ENCODE data around the gene ADCYAP1. TPM values are rescaled to one million over a fixed set of nuclear protein-coding genes. Genes with fewer than 3 reads are reported as not detected.

Gene ADCYAP1
- polyA plus RNA-seq, 1 of the 3 experiments (the other 2 are of a cell fraction) = not detected

DNA sequence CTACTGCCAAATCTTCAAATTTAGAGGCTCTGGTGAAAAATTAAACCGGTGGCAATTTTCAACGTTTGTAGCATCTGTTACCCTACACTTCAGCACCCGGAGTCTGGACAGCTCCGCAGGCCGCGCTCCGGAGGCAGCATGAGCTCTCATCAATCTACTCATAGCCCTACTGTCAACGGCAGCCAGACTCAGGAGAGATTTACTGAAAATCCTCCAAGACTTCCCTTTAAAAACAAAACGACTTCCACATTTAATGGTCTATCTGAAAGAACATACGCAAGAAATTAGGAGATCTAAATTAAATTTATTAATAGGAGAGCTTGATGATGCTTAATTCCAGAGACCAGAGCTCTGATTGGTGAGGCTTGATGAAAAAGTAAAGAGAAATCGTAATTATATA is 970 bp upstream of the ADCYAP1 start:
- H3K36me3 ChIP-seq (replicated peaks in 1 of 2; ENCODE audit: control insufficient read depth in 1 of 2, insufficient read depth in 2 of 2, low read length in 1 of 2) = no peaks in the 10 kb centered on the region
- H3K79me2 ChIP-seq (ENCODE audit: insufficient read depth) = no peaks in the 10 kb centered on the region
- H2AFZ ChIP-seq (ENCODE audit: low read depth) = no peak overlapping the region
- CTCF ChIA-PET = interaction anchor here (0.8 to 1.4 kb wide), 2 partner anchors 9 to 1389 kb away, joined by 3 read pairs; no protein-coding TSS in a partner anchor
- no peak for TF ChIP-seq RFX5 (IDR thresholded peaks at IDR 0.05; ENCODE audit: low read length)
- TF ChIP-seq, protein P1, sequence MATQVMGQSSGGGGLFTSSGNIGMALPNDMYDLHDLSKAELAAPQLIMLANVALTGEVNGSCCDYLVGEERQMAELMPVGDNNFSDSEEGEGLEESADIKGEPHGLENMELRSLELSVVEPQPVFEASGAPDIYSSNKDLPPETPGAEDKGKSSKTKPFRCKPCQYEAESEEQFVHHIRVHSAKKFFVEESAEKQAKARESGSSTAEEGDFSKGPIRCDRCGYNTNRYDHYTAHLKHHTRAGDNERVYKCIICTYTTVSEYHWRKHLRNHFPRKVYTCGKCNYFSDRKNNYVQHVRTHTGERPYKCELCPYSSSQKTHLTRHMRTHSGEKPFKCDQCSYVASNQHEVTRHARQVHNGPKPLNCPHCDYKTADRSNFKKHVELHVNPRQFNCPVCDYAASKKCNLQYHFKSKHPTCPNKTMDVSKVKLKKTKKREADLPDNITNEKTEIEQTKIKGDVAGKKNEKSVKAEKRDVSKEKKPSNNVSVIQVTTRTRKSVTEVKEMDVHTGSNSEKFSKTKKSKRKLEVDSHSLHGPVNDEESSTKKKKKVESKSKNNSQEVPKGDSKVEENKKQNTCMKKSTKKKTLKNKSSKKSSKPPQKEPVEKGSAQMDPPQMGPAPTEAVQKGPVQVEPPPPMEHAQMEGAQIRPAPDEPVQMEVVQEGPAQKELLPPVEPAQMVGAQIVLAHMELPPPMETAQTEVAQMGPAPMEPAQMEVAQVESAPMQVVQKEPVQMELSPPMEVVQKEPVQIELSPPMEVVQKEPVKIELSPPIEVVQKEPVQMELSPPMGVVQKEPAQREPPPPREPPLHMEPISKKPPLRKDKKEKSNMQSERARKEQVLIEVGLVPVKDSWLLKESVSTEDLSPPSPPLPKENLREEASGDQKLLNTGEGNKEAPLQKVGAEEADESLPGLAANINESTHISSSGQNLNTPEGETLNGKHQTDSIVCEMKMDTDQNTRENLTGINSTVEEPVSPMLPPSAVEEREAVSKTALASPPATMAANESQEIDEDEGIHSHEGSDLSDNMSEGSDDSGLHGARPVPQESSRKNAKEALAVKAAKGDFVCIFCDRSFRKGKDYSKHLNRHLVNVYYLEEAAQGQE (IDR thresholded peaks at IDR 0.05; ENCODE audit: low read depth, low read length) = peak; percentile 98
- POLR2A ChIA-PET = no interaction called here
- H3F3A ChIP-seq (replicated peaks; ENCODE audit: insufficient read depth) = no peaks in the 10 kb centered on the region
- H3K27me3 ChIP-seq (ENCODE audit: insufficient read depth) = peaks cover 69% of the 10 kb centered on the region
- no peak overlapping the region for H3K4me2 ChIP-seq
- no peaks in the 10 kb centered on the region for H3K9me2 ChIP-seq
- H3K9me3 ChIP-seq = no peaks in the 10 kb centered on the region
- no peak overlapping the region for H3K27ac ChIP-seq (ENCODE audit: low read depth in 2 of 2, low read length in 1 of 2)
- no peak overlapping the region for H3K4me3 ChIP-seq (ENCODE audit: low read depth in 2 of 2, low read length in 1 of 2)
- H3K4me1 ChIP-seq (ENCODE audit: control insufficient read depth in 1 of 2, insufficient read depth in 2 of 2, low read depth in 1 of 2, low read length in 1 of 2) = no peaks in the 10 kb centered on the region
- H4K20me1 ChIP-seq (ENCODE audit: insufficient read depth) = no peaks in the 10 kb centered on the region
- no peak for DNase-seq
- 5% methylated on average over 11 of the region's 11 CpGs for WGBS (ENCODE audit: low lambda C conversion rate)
- H3K9ac ChIP-seq = no peak overlapping the region

DNA sequence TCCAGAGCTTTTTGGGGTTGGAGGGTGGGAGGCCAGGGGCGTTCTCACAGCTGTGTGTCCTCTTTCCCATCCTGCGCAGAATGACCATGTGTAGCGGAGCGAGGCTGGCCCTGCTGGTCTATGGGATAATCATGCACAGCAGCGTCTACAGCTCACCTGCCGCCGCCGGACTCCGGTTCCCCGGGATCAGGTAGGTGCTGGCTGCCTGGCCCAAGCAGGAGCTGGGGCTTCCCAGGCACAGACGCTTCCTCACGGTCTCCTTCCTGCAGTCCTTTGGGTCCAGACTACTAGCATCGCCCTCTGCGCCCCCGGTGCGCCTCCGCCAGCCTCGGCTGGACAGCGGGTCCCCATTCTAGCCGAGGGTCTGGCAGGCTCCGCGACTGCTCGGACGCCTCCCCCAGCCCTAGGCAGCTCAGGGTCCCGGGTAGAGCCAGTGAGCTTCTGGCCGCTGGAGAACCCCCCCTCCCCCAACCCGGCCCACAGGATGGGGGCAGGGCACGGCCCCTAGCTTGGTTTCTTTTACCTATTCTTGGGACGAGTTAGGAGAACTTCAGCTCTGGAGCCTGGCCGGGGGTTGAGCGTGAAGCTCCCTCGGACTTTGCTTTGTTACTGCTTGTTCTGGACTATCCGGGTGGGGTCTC is 756 bp downstream of the ADCYAP1 start:
- Histone ChIP-seq H2AFZ (ENCODE audit: low read depth) (no peak overlapping the region), H4K20me1 (ENCODE audit: insufficient read depth) (no peaks in the 10 kb centered on the region), H3K4me1 (ENCODE audit: control insufficient read depth in 1 of 2, insufficient read depth in 2 of 2, low read depth in 1 of 2, low read length in 1 of 2) (no peaks in the 10 kb centered on the region), H3K27me3 (ENCODE audit: insufficient read depth) (peaks cover 78% of the 10 kb centered on the region), H3K27ac (ENCODE audit: low read depth in 2 of 2, low read length in 1 of 2) (no peak overlapping the region), H3K9me3 (no peaks in the 10 kb centered on the region), H3K79me2 (ENCODE audit: insufficient read depth) (no peaks in the 10 kb centered on the region), H3K4me3 (ENCODE audit: low read depth in 2 of 2, low read length in 1 of 2) (no peak overlapping the region), H3K9ac (no peak overlapping the region), H3K36me3 (replicated peaks in 1 of 2; ENCODE audit: control insufficient read depth in 1 of 2, insufficient read depth in 2 of 2, low read length in 1 of 2) (no peaks in the 10 kb centered on the region), H3K9me2 (no peaks in the 10 kb centered on the region), H3F3A (replicated peaks; ENCODE audit: insufficient read depth) (no peaks in the 10 kb centered on the region), H3K4me2 (no peak overlapping the region)
- ChIA-PET CTCF (interaction anchor here (0.7 kb wide), 2 partner anchors 57 to 151 kb away, joined by 3 read pairs; no protein-coding TSS in a partner anchor), POLR2A (no interaction called here)
- 9% methylated on average over 8 of the region's 33 CpGs for WGBS (ENCODE audit: low lambda C conversion rate)
- DNase-seq = peak; percentile 38
- TF ChIP-seq ELF1 (IDR thresholded peaks at IDR 0.05) = no peak
- TF ChIP-seq, protein P2, sequence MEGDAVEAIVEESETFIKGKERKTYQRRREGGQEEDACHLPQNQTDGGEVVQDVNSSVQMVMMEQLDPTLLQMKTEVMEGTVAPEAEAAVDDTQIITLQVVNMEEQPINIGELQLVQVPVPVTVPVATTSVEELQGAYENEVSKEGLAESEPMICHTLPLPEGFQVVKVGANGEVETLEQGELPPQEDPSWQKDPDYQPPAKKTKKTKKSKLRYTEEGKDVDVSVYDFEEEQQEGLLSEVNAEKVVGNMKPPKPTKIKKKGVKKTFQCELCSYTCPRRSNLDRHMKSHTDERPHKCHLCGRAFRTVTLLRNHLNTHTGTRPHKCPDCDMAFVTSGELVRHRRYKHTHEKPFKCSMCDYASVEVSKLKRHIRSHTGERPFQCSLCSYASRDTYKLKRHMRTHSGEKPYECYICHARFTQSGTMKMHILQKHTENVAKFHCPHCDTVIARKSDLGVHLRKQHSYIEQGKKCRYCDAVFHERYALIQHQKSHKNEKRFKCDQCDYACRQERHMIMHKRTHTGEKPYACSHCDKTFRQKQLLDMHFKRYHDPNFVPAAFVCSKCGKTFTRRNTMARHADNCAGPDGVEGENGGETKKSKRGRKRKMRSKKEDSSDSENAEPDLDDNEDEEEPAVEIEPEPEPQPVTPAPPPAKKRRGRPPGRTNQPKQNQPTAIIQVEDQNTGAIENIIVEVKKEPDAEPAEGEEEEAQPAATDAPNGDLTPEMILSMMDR (IDR thresholded peaks at IDR 0.05) = no peak
- TF ChIP-seq EZH2phosphoT487 (IDR thresholded peaks at IDR 0.05; ENCODE audit: borderline replicate concordance, low read depth) = no peak
- TF ChIP-seq EP300 (IDR thresholded peaks at IDR 0.05; ENCODE audit: borderline replicate concordance in 1 of 2, low read depth in 1 of 2, low read length in 1 of 2) = no peak
- TF ChIP-seq, protein P3, sequence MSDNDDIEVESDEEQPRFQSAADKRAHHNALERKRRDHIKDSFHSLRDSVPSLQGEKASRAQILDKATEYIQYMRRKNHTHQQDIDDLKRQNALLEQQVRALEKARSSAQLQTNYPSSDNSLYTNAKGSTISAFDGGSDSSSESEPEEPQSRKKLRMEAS (IDR thresholded peaks at IDR 0.05; ENCODE audit: low read depth) = no peak
- no peak for TF ChIP-seq TAF1 (IDR thresholded peaks at IDR 0.05; ENCODE audit: borderline replicate concordance, low read depth, low read length)
- no peak for TF ChIP-seq POLR2AphosphoS5 (IDR thresholded peaks at IDR 0.05; ENCODE audit: low read depth, low read length)
- TF ChIP-seq SIN3A (IDR thresholded peaks at IDR 0.05; ENCODE audit: borderline replicate concordance, low read depth, low read length) = no peak
- no peak for TF ChIP-seq RAD21 (IDR thresholded peaks at IDR 0.05; ENCODE audit: low read length)
- TF ChIP-seq NRF1 (IDR thresholded peaks at IDR 0.05; ENCODE audit: low read depth, low read length) = no peak
- no peak for TF ChIP-seq RXRA (IDR thresholded peaks at IDR 0.05; ENCODE audit: borderline replicate concordance, low read depth)
- TF ChIP-seq FOXM1 (IDR thresholded peaks at IDR 0.05; ENCODE audit: low read depth) = no peak
- TF ChIP-seq, protein P4, sequence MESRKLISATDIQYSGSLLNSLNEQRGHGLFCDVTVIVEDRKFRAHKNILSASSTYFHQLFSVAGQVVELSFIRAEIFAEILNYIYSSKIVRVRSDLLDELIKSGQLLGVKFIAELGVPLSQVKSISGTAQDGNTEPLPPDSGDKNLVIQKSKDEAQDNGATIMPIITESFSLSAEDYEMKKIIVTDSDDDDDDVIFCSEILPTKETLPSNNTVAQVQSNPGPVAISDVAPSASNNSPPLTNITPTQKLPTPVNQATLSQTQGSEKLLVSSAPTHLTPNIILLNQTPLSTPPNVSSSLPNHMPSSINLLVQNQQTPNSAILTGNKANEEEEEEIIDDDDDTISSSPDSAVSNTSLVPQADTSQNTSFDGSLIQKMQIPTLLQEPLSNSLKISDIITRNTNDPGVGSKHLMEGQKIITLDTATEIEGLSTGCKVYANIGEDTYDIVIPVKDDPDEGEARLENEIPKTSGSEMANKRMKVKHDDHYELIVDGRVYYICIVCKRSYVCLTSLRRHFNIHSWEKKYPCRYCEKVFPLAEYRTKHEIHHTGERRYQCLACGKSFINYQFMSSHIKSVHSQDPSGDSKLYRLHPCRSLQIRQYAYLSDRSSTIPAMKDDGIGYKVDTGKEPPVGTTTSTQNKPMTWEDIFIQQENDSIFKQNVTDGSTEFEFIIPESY (IDR thresholded peaks at IDR 0.05; ENCODE audit: borderline replicate concordance, low read depth) = no peak
- TF ChIP-seq, protein P5, sequence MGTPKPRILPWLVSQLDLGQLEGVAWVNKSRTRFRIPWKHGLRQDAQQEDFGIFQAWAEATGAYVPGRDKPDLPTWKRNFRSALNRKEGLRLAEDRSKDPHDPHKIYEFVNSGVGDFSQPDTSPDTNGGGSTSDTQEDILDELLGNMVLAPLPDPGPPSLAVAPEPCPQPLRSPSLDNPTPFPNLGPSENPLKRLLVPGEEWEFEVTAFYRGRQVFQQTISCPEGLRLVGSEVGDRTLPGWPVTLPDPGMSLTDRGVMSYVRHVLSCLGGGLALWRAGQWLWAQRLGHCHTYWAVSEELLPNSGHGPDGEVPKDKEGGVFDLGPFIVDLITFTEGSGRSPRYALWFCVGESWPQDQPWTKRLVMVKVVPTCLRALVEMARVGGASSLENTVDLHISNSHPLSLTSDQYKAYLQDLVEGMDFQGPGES (IDR thresholded peaks at IDR 0.05; ENCODE audit: low read depth, low read length) = no peak
- TF ChIP-seq NFIC (IDR thresholded peaks at IDR 0.05; ENCODE audit: borderline replicate concordance) = no peak

Data from SK-N-SH (cell line).